SK-N-MC (cell line): ENCODE measurements around the gene FARS2.

Source experiments
- EZH2 ChIP-seq: fragments of 200-600 bp; sonication (generic); IDR thresholded peaks from one replicate; pipeline ENCODE4 v1.6.1; 2017; ENCODE audit warnings: antibody characterized with exemption
- POLR2AphosphoS5 ChIP-seq: IDR thresholded peaks from 2 replicates; pipeline ENCODE4 v1.6.1; 2012; ENCODE audit warnings: mild to moderate bottlenecking, low read depth, low read length, borderline replicate concordance

- TF ChIP-seq POLR2AphosphoS5 (no peak), EZH2 (no peak)
Observed at GRCh38 chr6:5401845-5402738, 140.8 kb downstream of the FARS2 start.
